Trophoblast cell (in vitro differentiated cells and primary cell): ENCODE results near the gene EML4.

Source experiments
- DNase-seq, 2 donors: peaks; one replicate each; pipeline ENCODE4 v3.0.0-alpha.2; 2016
- H2AFZ ChIP-seq: 2 replicates; pipeline ENCODE4 v1.6.1; 2013; ENCODE audit warnings: low read length, moderate library complexity, mild to moderate bottlenecking; ENCODE audit not compliant: insufficient read depth, poor library complexity
- H2AK5ac ChIP-seq: 2 replicates; pipeline ENCODE4 v1.6.1; 2013; ENCODE audit warnings: mild to moderate bottlenecking, low read length
- H2BK120ac ChIP-seq: 2 replicates; pipeline ENCODE4 v1.6.1; 2013; ENCODE audit warnings: low read length, mild to moderate bottlenecking, moderate library complexity; ENCODE audit not compliant: insufficient read depth, poor library complexity
- H2BK12ac ChIP-seq: 2 replicates; pipeline ENCODE4 v1.6.1; 2013; ENCODE audit warnings: mild to moderate bottlenecking, low read length, moderate library complexity
- H2BK5ac ChIP-seq: 2 replicates; pipeline ENCODE4 v1.6.1; 2013; ENCODE audit warnings: low read length, low read depth, moderate library complexity, mild to moderate bottlenecking; ENCODE audit not compliant: poor library complexity
- H3K14ac ChIP-seq: 2 replicates; pipeline ENCODE4 v1.6.1; 2013; ENCODE audit warnings: mild to moderate bottlenecking, low read length
- H3K18ac ChIP-seq: 2 replicates; pipeline ENCODE4 v1.6.1; 2013; ENCODE audit warnings: mild to moderate bottlenecking, low read length
- H3K23ac ChIP-seq: 2 replicates; pipeline ENCODE4 v1.6.1; 2013; ENCODE audit warnings: low read length
- H3K27ac ChIP-seq: 2 replicates; pipeline ENCODE4 v1.5.1; 2013; ENCODE audit warnings: low read depth, mild to moderate bottlenecking, inconsistent platforms, low read length, moderate library complexity
- H3K27me3 ChIP-seq: 2 replicates; pipeline ENCODE4 v1.6.1; 2013; ENCODE audit warnings: inconsistent platforms, mild to moderate bottlenecking, low read length, moderate library complexity; ENCODE audit not compliant: insufficient read depth
- H3K36me3 ChIP-seq, 2 experiments: 1 replicate in 1 of 2; 2 replicates in 1 of 2; pipeline ENCODE4 v1.6.1; 2013; ENCODE audit warnings: low read length in 2 of 2, mild to moderate bottlenecking in 2 of 2, moderate library complexity in 1 of 2; ENCODE audit not compliant: insufficient read depth in 2 of 2, control insufficient read depth in 1 of 2
- H3K4ac ChIP-seq: 2 replicates; pipeline ENCODE4 v1.6.1; 2013; ENCODE audit warnings: low read depth, mild to moderate bottlenecking, low read length, moderate library complexity
- H3K4me1 ChIP-seq, 2 experiments: 1 replicate in 1 of 2; 2 replicates in 1 of 2; pipeline ENCODE4 v1.6.1; 2013; ENCODE audit warnings: low read length in 2 of 2, mild to moderate bottlenecking in 2 of 2, moderate library complexity in 1 of 2; ENCODE audit not compliant: insufficient read depth in 2 of 2, control insufficient read depth in 1 of 2
- H3K4me2 ChIP-seq: 2 replicates; pipeline ENCODE4 v1.6.1; 2013; ENCODE audit warnings: inconsistent platforms, mild to moderate bottlenecking, low read length, moderate library complexity
- H3K4me3 ChIP-seq: 2 replicates; pipeline ENCODE4 v1.5.1; 2013; ENCODE audit warnings: mild to moderate bottlenecking, low read depth, low read length, inconsistent platforms
- H3K79me1 ChIP-seq: one replicate; pipeline ENCODE4 v1.6.1; 2013; ENCODE audit warnings: low read length
- H3K79me2 ChIP-seq: 2 replicates; pipeline ENCODE4 v1.6.1; 2013; ENCODE audit warnings: low read length, mild to moderate bottlenecking; ENCODE audit not compliant: control insufficient read depth, insufficient read depth, poor library complexity
- H3K9ac ChIP-seq: 2 replicates; pipeline ENCODE4 v1.6.1; 2013; ENCODE audit warnings: mild to moderate bottlenecking, low read length
- H3K9me3 ChIP-seq: 2 replicates; pipeline ENCODE4 v1.6.1; 2013; ENCODE audit warnings: low read depth, mild to moderate bottlenecking, control low read depth, inconsistent platforms, low read length; ENCODE audit not compliant: insufficient read depth
- H4K12ac ChIP-seq: 2 replicates; pipeline ENCODE4 v1.6.1; 2013; ENCODE audit warnings: low read depth, mild to moderate bottlenecking, low read length, moderate library complexity
- H4K8ac ChIP-seq: 2 replicates; pipeline ENCODE4 v1.6.1; 2013; ENCODE audit warnings: low read depth, mild to moderate bottlenecking, low read length, moderate library complexity
- H4K91ac ChIP-seq: one replicate; pipeline ENCODE4 v1.6.1; 2013; ENCODE audit warnings: low read depth, mild to moderate bottlenecking, low read length, moderate library complexity
- WGBS: extraction: QIAGEN DNeasy Blood & Tissue Kit; methylation state at CpG from one replicate; pipeline ENCODE4 v1.1.7; 2013; ENCODE audit warnings: missing lambda C conversion rate; ENCODE audit not compliant: insufficient read length, insufficient coverage; ENCODE audit errors: extremely low coverage; 5-methylcytosine and 5-hydroxymethylcytosine counted together

Gene EML4

GRCh38 chr2:42199002-42199401 is 29.8 kb downstream of the EML4 start:
- Histone ChIP-seq H3K14ac (no peak overlapping the region), H3K27ac (no peak overlapping the region), H4K91ac (no peak overlapping the region), H3K79me2 (peaks cover 2% of the 10 kb centered on the region), H3K9me3 (no peaks in the 10 kb centered on the region), H2BK120ac (no peak overlapping the region), H3K4me3 (no peak overlapping the region), H3K4me2 (no peak overlapping the region), H2AFZ (no peak overlapping the region), H4K12ac (no peak overlapping the region), H3K4ac (no peak overlapping the region), H3K27me3 (no peaks in the 10 kb centered on the region), H3K79me1 (no peaks in the 10 kb centered on the region), H3K18ac (peak overlapping the region; percentile 33), H3K9ac (no peak overlapping the region), H4K8ac (no peak overlapping the region), H2BK12ac (no peak overlapping the region), H3K36me3 (no peaks in the 10 kb centered on the region), H2BK5ac (no peak overlapping the region), H3K23ac (no peak overlapping the region), H2AK5ac (no peak overlapping the region), H3K4me1 (no peaks in the 10 kb centered on the region)
- WGBS: 100% methylated on average over 1 of the region's 2 CpGs
- DNase-seq: no peak

- Histone ChIP-seq H3K18ac (no peak overlapping the region), H2BK120ac (no peak overlapping the region), H3K4me2 (no peak overlapping the region), H3K23ac (no peak overlapping the region), H3K9me3 (no peaks in the 10 kb centered on the region), H2AFZ (no peak overlapping the region), H3K27me3 (no peaks in the 10 kb centered on the region), H3K4me1 (no peaks in the 10 kb centered on the region), H2BK12ac (no peak overlapping the region), H3K4me3 (no peak overlapping the region), H3K9ac (no peak overlapping the region), H4K91ac (no peak overlapping the region), H2BK5ac (no peak overlapping the region), H2AK5ac (no peak overlapping the region), H3K36me3 (no peaks in the 10 kb centered on the region), H3K14ac (no peak overlapping the region), H4K12ac (no peak overlapping the region), H3K27ac (no peak overlapping the region), H3K79me2 (peaks cover 2% of the 10 kb centered on the region), H3K4ac (no peak overlapping the region), H4K8ac (no peak overlapping the region), H3K79me1 (no peaks in the 10 kb centered on the region)
- no peak for DNase-seq
- WGBS: no CpG with 5 or more reads among the region's 5 CpGs
These were observed 30.5 kb downstream of the EML4 start for GRCh38 chr2:42199626-42200025.

- Histone ChIP-seq H3K23ac (no peak overlapping the region), H3K4me3 (no peak overlapping the region)
- no CpG with 5 or more reads among the region's 5 CpGs for WGBS
These were observed 32.0 kb downstream of the EML4 start for GRCh38 chr2:42200926-42201855.

GRCh38 chr2:42202634-42203008 is 33.5 kb downstream of the EML4 start:
- Histone ChIP-seq H4K91ac (no peak overlapping the region), H2BK5ac (no peak overlapping the region), H3K14ac (no peak overlapping the region), H3K9me3 (no peaks in the 10 kb centered on the region), H2AK5ac (no peak overlapping the region), H3K9ac (no peak overlapping the region), H3K4me3 (no peak overlapping the region), H4K8ac (no peak overlapping the region), H3K18ac (no peak overlapping the region), H4K12ac (no peak overlapping the region), H3K4me2 (no peak overlapping the region), H3K79me2 (peaks cover 2% of the 10 kb centered on the region), H2BK12ac (no peak overlapping the region), H3K79me1 (no peaks in the 10 kb centered on the region), H3K27me3 (no peaks in the 10 kb centered on the region), H3K27ac (no peak overlapping the region), H2AFZ (no peak overlapping the region), H2BK120ac (no peak overlapping the region), H3K4ac (peak overlapping the region; percentile 55), H3K4me1 (no peaks in the 10 kb centered on the region), H3K36me3 (no peaks in the 10 kb centered on the region), H3K23ac (no peak overlapping the region)
- WGBS: no CpG with 5 or more reads among the region's 2 CpGs
- no peak for DNase-seq

More at GRCh38 chr2:42200926-42201855, 32.0 kb downstream of the EML4 start:
- no peak overlapping the region for H3K4ac ChIP-seq
- H2BK5ac ChIP-seq: no peak overlapping the region
- H3K4me1 ChIP-seq: no peaks in the 10 kb centered on the region
- no peak overlapping the region for H3K27ac ChIP-seq
- no peaks in the 10 kb centered on the region for H3K27me3 ChIP-seq
- no peak overlapping the region for H3K9ac ChIP-seq
- no peak overlapping the region for H2BK120ac ChIP-seq
- no peak overlapping the region for H3K4me2 ChIP-seq
- H4K12ac ChIP-seq: no peak overlapping the region
- no peak overlapping the region for H3K14ac ChIP-seq
- no peak for DNase-seq
- H2AK5ac ChIP-seq: no peak overlapping the region
- H3K79me2 ChIP-seq: peaks cover 2% of the 10 kb centered on the region
- H3K36me3 ChIP-seq: no peaks in the 10 kb centered on the region
- no peak overlapping the region for H4K91ac ChIP-seq
- H3K79me1 ChIP-seq: no peaks in the 10 kb centered on the region
- no peak overlapping the region for H2AFZ ChIP-seq
- no peak overlapping the region for H4K8ac ChIP-seq
- no peaks in the 10 kb centered on the region for H3K9me3 ChIP-seq
- H3K18ac ChIP-seq: no peak overlapping the region
- no peak overlapping the region for H2BK12ac ChIP-seq
